ENCODE data around the gene SPRR2F.
"Not testable (repeated sequence)": the region's sequence is repeated elsewhere in the genome, so short reads cannot be mapped to it uniquely, and the experiment has no call there.

SPRR2F gene

GRCh38 chr1:153113416-153113815, at the start of gene SPRR2F:
Gene SPRR2F (minus strand): TSS chr1:153113516. CDS start chr1:153112733, 783 bp downstream.
- FAIRE-seq = no peak
- no peak for DNase-seq (ENCODE audit: insufficient read length, low spot score)

- no peak for FAIRE-seq
These were observed 42.2 kb upstream of the SPRR2F start for GRCh38 chr1:153155541-153155940.

GRCh38 chr1:153152481-153152880, 39.2 kb upstream of the SPRR2F start:
- DNase-seq (ENCODE audit: insufficient read length, low spot score) = no peak
- FAIRE-seq = no peak

More at GRCh38 chr1:153155541-153155940, 42.2 kb upstream of the SPRR2F start:
- no peak for DNase-seq (ENCODE audit: insufficient read length, low spot score)

- DNase-seq (ENCODE audit: insufficient read length, low spot score) = no peak
- FAIRE-seq = no peak
These were observed 37.5 kb upstream of the SPRR2F start, which contains the start of gene SPRR2G for GRCh38 chr1:153150846-153151245. Gene SPRR2G (minus strand): TSS chr1:153150890. CDS start chr1:153150110, 780 bp downstream.

- FAIRE-seq = no peak
- DNase-seq (ENCODE audit: insufficient read length, low spot score) = no peak
These were observed 28.1 kb upstream of the SPRR2F start for GRCh38 chr1:153141377-153141776.

GRCh38 chr1:153140484-153140883, 27.2 kb upstream of the SPRR2F start:
- DNase-seq (ENCODE audit: insufficient read length, low spot score) (no peak), FAIRE-seq (no peak)

- FAIRE-seq (no peak), DNase-seq (ENCODE audit: insufficient read length, low spot score) (no peak)
These were observed 20.4 kb upstream of the SPRR2F start for GRCh38 chr1:153133743-153134142.

- no peak for FAIRE-seq
- DNase-seq (ENCODE audit: insufficient read length, low spot score) = no peak
These were observed 20.0 kb upstream of the SPRR2F start for GRCh38 chr1:153133267-153133666.

GRCh38 chr1:153128688-153129087, 15.4 kb upstream of the SPRR2F start:
- not testable (repeated sequence) for FAIRE-seq; DNase-seq (ENCODE audit: insufficient read length, low spot score)

- FAIRE-seq (no peak), DNase-seq (ENCODE audit: insufficient read length, low spot score) (no peak)
These were observed 14.0 kb upstream of the SPRR2F start for GRCh38 chr1:153127296-153127695.

- FAIRE-seq (no peak), DNase-seq (ENCODE audit: insufficient read length, low spot score) (no peak)
These were observed 12.2 kb upstream of the SPRR2F start for GRCh38 chr1:153125536-153125935.

- not testable (repeated sequence) for FAIRE-seq; DNase-seq (ENCODE audit: insufficient read length, low spot score)
These were observed 10.5 kb upstream of the SPRR2F start for GRCh38 chr1:153123793-153124192.

- FAIRE-seq (no peak), DNase-seq (ENCODE audit: insufficient read length, low spot score) (no peak)
These were observed 9.6 kb upstream of the SPRR2F start for GRCh38 chr1:153122831-153123421.

- FAIRE-seq (no peak), DNase-seq (ENCODE audit: insufficient read length, low spot score) (no peak)
These were observed 7.6 kb upstream of the SPRR2F start for GRCh38 chr1:153120945-153121344.

GRCh38 chr1:153119491-153119971, 6.2 kb upstream of the SPRR2F start:
- DNase-seq (ENCODE audit: insufficient read length, low spot score) = no peak

GRCh38 chr1:153115264-153115663, 1.9 kb upstream of the SPRR2F start:
- not testable (repeated sequence) for DNase-seq (ENCODE audit: insufficient read length, low spot score); FAIRE-seq

More at GRCh38 chr1:153119491-153119971, 6.2 kb upstream of the SPRR2F start:
- FAIRE-seq = peak; percentile 35

- FAIRE-seq = not testable (repeated sequence)
These were observed 862 bp downstream of the SPRR2F start for GRCh38 chr1:153112454-153112853.

GRCh38 chr1:153100245-153100644, 13.1 kb downstream of the SPRR2F start:
- FAIRE-seq (no peak), DNase-seq (ENCODE audit: insufficient read length, low spot score) (no peak)

More at GRCh38 chr1:153112454-153112853, 862 bp downstream of the SPRR2F start:
- DNase-seq (ENCODE audit: insufficient read length, low spot score) = not testable (repeated sequence)

GRCh38 chr1:153099461-153100045, 13.8 kb downstream of the SPRR2F start:
- no peak for FAIRE-seq
- DNase-seq (ENCODE audit: insufficient read length, low spot score) = no peak

GRCh38 chr1:153095764-153096163, 17.6 kb downstream of the SPRR2F start:
- FAIRE-seq (no peak), DNase-seq (ENCODE audit: insufficient read length, low spot score) (no peak)

- DNase-seq (ENCODE audit: insufficient read length, low spot score) = no peak
- FAIRE-seq = no peak
These were observed 18.9 kb downstream of the SPRR2F start, which contains the start of gene SPRR2E for GRCh38 chr1:153094426-153094825. Gene SPRR2E (minus strand): TSS chr1:153094526. CDS start chr1:153093751, 775 bp downstream.

- FAIRE-seq (no peak), DNase-seq (ENCODE audit: insufficient read length, low spot score) (no peak)
These were observed 25.7 kb downstream of the SPRR2F start for GRCh38 chr1:153087652-153088051.

Measured in GM19239 (cell line).